Panc1 (cell line): ENCODE results near the gene HIPK3. TPM values are rescaled to one million over a fixed set of nuclear protein-coding genes. Genes with fewer than 3 reads are reported as not detected.

Source experiments
- ATAC-seq: fragments of 200-7000 bp; cut with Tn5 transposase; 2 replicates; pipeline ENCODE4 v1.9.1; 2020; ENCODE audit warnings: mild to moderate bottlenecking, moderate library complexity
- BruUV-seq: library from RNA; stranded (reverse); fragments of 400-500 nt; replicated peaks from 2 replicates; lab custom pipeline; 2021; lab: Mats Ljungman, UMichigan
- CTCF ChIA-PET: fragments of 300-600 bp; sonication (Branson Sonifier 250); formaldehyde crosslinking; loops from one replicate; lab custom pipeline; 2022; ENCODE audit warnings: antibody characterized with exemption; lab: Charles Lee
- POLR2A ChIA-PET: fragments of 300-600 bp; sonication (Branson Sonifier 250); formaldehyde crosslinking; loops from one replicate; lab custom pipeline; 2022; ENCODE audit warnings: antibody characterized with exemption; lab: Charles Lee
- DNase-seq: peaks from one replicate; pipeline ENCODE4 v3.0.0-alpha.2; 2010; ENCODE audit warnings: low read depth, low spot score
- H3K27ac ChIP-seq: 2 replicates; pipeline ENCODE4 v1.5.1; 2011; ENCODE audit warnings: mild to moderate bottlenecking, low read length, inconsistent platforms
- H3K27me3 ChIP-seq: fragments of 200-500 bp; sonication (Bioruptor generic); 2 replicates; pipeline ENCODE4 v1.6.0; 2014; ENCODE audit warnings: low read length, inconsistent platforms; ENCODE audit not compliant: control insufficient read depth, insufficient read depth
- H3K36me3 ChIP-seq: fragments of 200-500 bp; sonication (Bioruptor generic); 2 replicates; pipeline ENCODE4 v1.5.1; 2014; ENCODE audit warnings: inconsistent platforms, mild to moderate bottlenecking, low read length, moderate library complexity; ENCODE audit not compliant: control insufficient read depth, insufficient read depth
- H3K4me1 ChIP-seq: 2 replicates; pipeline ENCODE4 v1.5.1; 2011; ENCODE audit warnings: inconsistent platforms, mild to moderate bottlenecking, low read length, moderate library complexity; ENCODE audit not compliant: control insufficient read depth, insufficient read depth
- H3K4me3 ChIP-seq, 2 experiments: 2 replicates each; pipeline ENCODE4 v1.5.1; 2011 to 2012; ENCODE audit warnings: low read depth in 2 of 2, low read length in 2 of 2, mild to moderate bottlenecking in 2 of 2, inconsistent platforms in 1 of 2, moderate library complexity in 1 of 2
- H3K9me3 ChIP-seq: fragments of 200-500 bp; sonication (Bioruptor generic); 2 replicates; pipeline ENCODE4 v1.5.1; 2014; ENCODE audit warnings: low read depth, mild to moderate bottlenecking, inconsistent platforms, low read length, moderate library complexity; ENCODE audit not compliant: control insufficient read depth, insufficient read depth
- CTCF ChIP-seq: fragments of 450-650 bp; IDR thresholded peaks from 2 replicates; pipeline ENCODE4 v1.5.1; 2017; ENCODE audit warnings: mild to moderate bottlenecking
- POLR2AphosphoS5 ChIP-seq: IDR thresholded peaks from 2 replicates; pipeline ENCODE4 v1.6.1; 2012; ENCODE audit warnings: mild to moderate bottlenecking, low read depth, low read length, moderate library complexity
- REST ChIP-seq, 2 experiments: IDR thresholded peaks; 2 replicates each; pipeline ENCODE4 v1.6.1; 2011 to 2012; ENCODE audit warnings: low read depth in 2 of 2, control low read depth in 1 of 2, low read length in 1 of 2, mild to moderate bottlenecking in 1 of 2, moderate library complexity in 1 of 2; ENCODE audit not compliant: insufficient read depth in 1 of 2
- SIN3A ChIP-seq: IDR thresholded peaks from 2 replicates; pipeline ENCODE4 v1.6.1; 2012; ENCODE audit warnings: low read depth, mild to moderate bottlenecking, low read length, moderate library complexity, borderline replicate concordance; ENCODE audit not compliant: insufficient read depth
- TCF7L2 ChIP-seq: IDR thresholded peaks from 2 replicates; pipeline ENCODE4 v1.6.1; 2011; ENCODE audit warnings: mild to moderate bottlenecking, low read depth, low read length, inconsistent platforms
- in situ Hi-C: cut with HindIII; loops from 2 replicates; pipeline ENCODE4 v1.10.0; 2016; ENCODE audit warnings: low sequenced_read_pairs, low pct_unique_long_range_greater_than_20kb
- intact Hi-C: fragments of 100-400 bp; cut with micrococcal nuclease; formaldehyde crosslinking; loops from one replicate; pipeline ENCODE4 v1.10.0; 2022; ENCODE audit not compliant: unreplicated experiment
- total RNA-seq: library from RNA; stranded (reverse); gene quantifications from one replicate; pipeline ENCODE4 v1.2.1, GENCODE V29; 2021; ENCODE audit not compliant: unreplicated experiment

The HIPK3 gene
- total RNA-seq, 1 experiment from 2014 or later = 72.2 TPM

- Histone ChIP-seq H3K9me3 (no peaks in the 10 kb centered on the region), H3K27me3 (no peaks in the 10 kb centered on the region), H3K36me3 (no peaks in the 10 kb centered on the region), H3K4me1 (peaks cover 21% of the 10 kb centered on the region), H3K27ac (peak overlapping the region; percentile 58; the same call in 1 of the 2 replicates), H3K4me3 (peak overlapping the region; percentile 58 to 69)
- CTCF ChIA-PET = interaction anchor here (0.6 kb wide), 1 partner anchor 105 kb away, joined by 4 read pairs; no protein-coding TSS in a partner anchor
- in situ Hi-C loops (no loop called here), intact Hi-C loops (loop anchor here (10.0 kb wide), 1 partner anchor 448 kb away; no protein-coding TSS in a partner anchor)
- POLR2A ChIA-PET = interaction anchor here (0.6 kb wide), 1 partner anchor 361 kb away, joined by 3 read pairs; no protein-coding TSS in a partner anchor
- BruUV-seq = no TSS peak
- TF ChIP-seq TCF7L2 = no peak
- TF ChIP-seq REST (IDR thresholded peaks at IDR 0.05; ENCODE audit: insufficient read depth in 1 of 2, low read depth in 2 of 2, low read length in 1 of 2) = no peak
- no peak for TF ChIP-seq POLR2AphosphoS5
- TF ChIP-seq SIN3A = 0 out of 2 replicates have a peak, but pooled peaks have one; percentile 55
- TF ChIP-seq CTCF = no peak
- ATAC-seq (peak; percentile 69), DNase-seq (no peak)
Observed at GRCh38 chr11:33376331-33377310, 119.4 kb downstream of the HIPK3 start.

- Histone ChIP-seq H3K9me3 (no peaks in the 10 kb centered on the region), H3K27me3 (no peaks in the 10 kb centered on the region), H3K27ac (peak overlapping the region; percentile 58), H3K4me3 (peak overlapping the region; percentile 58 to 67), H3K4me1 (peaks cover 15% of the 10 kb centered on the region), H3K36me3 (no peaks in the 10 kb centered on the region)
- no peak for TF ChIP-seq TCF7L2
- TF ChIP-seq REST (IDR thresholded peaks at IDR 0.05; ENCODE audit: insufficient read depth in 1 of 2, low read depth in 2 of 2, low read length in 1 of 2) = no peak
- TF ChIP-seq SIN3A = no peak
- no peak for TF ChIP-seq POLR2AphosphoS5
- ChIA-PET POLR2A (no interaction called here), CTCF (interaction anchor here (0.6 kb wide), 2 partner anchors 61 to 104 kb away, joined by 4 to 9 read pairs; no protein-coding TSS in a partner anchor)
- no peak for ATAC-seq
- no peak for DNase-seq
- BruUV-seq = no TSS peak
- intact Hi-C loops = loop anchor here (10.0 kb wide), 1 partner anchor 447 kb away; no protein-coding TSS in a partner anchor
- in situ Hi-C loops = no loop called here
Observed at GRCh38 chr11:33377412-33378370, 120.5 kb downstream of the HIPK3 start.
